GM21528 (cell line): ENCODE measurements around the gene HSPG2.

Source experiments
- ATAC-seq: cut with Tn5 transposase; IDR thresholded peaks from one replicate; pipeline ENCODE4 v1.9.1; 2021; ENCODE audit warnings: mild to moderate bottlenecking, moderate library complexity; ENCODE audit not compliant: unreplicated experiment, low FRiP score

The HSPG2 gene

GRCh38 chr1:21901473-21901847 is 35.6 kb downstream of the HSPG2 start:
- no peak for ATAC-seq

GRCh38 chr1:21900766-21901472 is 36.2 kb downstream of the HSPG2 start:
- ATAC-seq = no peak

- no peak for ATAC-seq
These were observed 37.1 kb downstream of the HSPG2 start for GRCh38 chr1:21899987-21900386.

- no peak for ATAC-seq
These were observed 37.8 kb downstream of the HSPG2 start for GRCh38 chr1:21899267-21899810.

GRCh38 chr1:21898326-21899200 is 38.5 kb downstream of the HSPG2 start:
- no peak for ATAC-seq

GRCh38 chr1:21897844-21898243 is 39.3 kb downstream of the HSPG2 start:
- no peak for ATAC-seq

GRCh38 chr1:21896652-21897532 is 40.2 kb downstream of the HSPG2 start:
- ATAC-seq = no peak

GRCh38 chr1:21896026-21896425 is 41.1 kb downstream of the HSPG2 start:
- no peak for ATAC-seq

- ATAC-seq = no peak
These were observed 42.9 kb downstream of the HSPG2 start for GRCh38 chr1:21894034-21894881.

- no peak for ATAC-seq
These were observed 43.9 kb downstream of the HSPG2 start for GRCh38 chr1:21893046-21893805.

GRCh38 chr1:21891621-21892479 is 45.3 kb downstream of the HSPG2 start:
- ATAC-seq = no peak

GRCh38 chr1:21891081-21891480 is 46.0 kb downstream of the HSPG2 start:
- ATAC-seq = no peak

- ATAC-seq = no peak
These were observed 48.6 kb downstream of the HSPG2 start for GRCh38 chr1:21888500-21888899.

- ATAC-seq = no peak
These were observed 49.3 kb downstream of the HSPG2 start for GRCh38 chr1:21887796-21888195.

GRCh38 chr1:21887216-21887736 is 49.8 kb downstream of the HSPG2 start:
- no peak for ATAC-seq

GRCh38 chr1:21886486-21887215 is 50.5 kb downstream of the HSPG2 start:
- ATAC-seq = no peak
